ENCODE measurements around the gene TMEM150A.

TMEM150A gene

GRCh38 chr2:85549095-85549494 lies 53.4 kb downstream of the TMEM150A start:
- peaks cover 76% of the 10 kb centered on the region for H3K36me3 ChIP-seq (ENCODE audit: control insufficient read depth, insufficient read depth, low read length)
- no peak overlapping the region for H3K27ac ChIP-seq (ENCODE audit: low read depth, low read length)
- H3K4me3 ChIP-seq (ENCODE audit: low read depth, low read length) = no peak overlapping the region
- no peaks in the 10 kb centered on the region for H3K27me3 ChIP-seq (ENCODE audit: control insufficient read depth, insufficient read depth, low read length)
- no peak overlapping the region for H3K9ac ChIP-seq (ENCODE audit: low read length)
- H3K9me3 ChIP-seq (ENCODE audit: control insufficient read depth, insufficient read depth, low read depth, low read length) = no peaks in the 10 kb centered on the region
- no peaks in the 10 kb centered on the region; the same call in 1 of the 2 replicates for H3K4me1 ChIP-seq (ENCODE audit: control insufficient read depth, insufficient read depth, low read length)

- Histone ChIP-seq H3K36me3 (ENCODE audit: control insufficient read depth, insufficient read depth, low read length) (peaks cover 77% of the 10 kb centered on the region), H3K4me1 (ENCODE audit: control insufficient read depth, insufficient read depth, low read length) (no peaks in the 10 kb centered on the region; the same call in 1 of the 2 replicates)
Measured at GRCh38 chr2:85548608-85548900, 53.9 kb downstream of the TMEM150A start.

More at GRCh38 chr2:85548608-85548900, 53.9 kb downstream of the TMEM150A start:
- Histone ChIP-seq H3K27ac (ENCODE audit: low read depth, low read length) (no peak overlapping the region), H3K9me3 (ENCODE audit: control insufficient read depth, insufficient read depth, low read depth, low read length) (no peaks in the 10 kb centered on the region), H3K4me3 (ENCODE audit: low read depth, low read length) (no peak overlapping the region), H3K27me3 (ENCODE audit: control insufficient read depth, insufficient read depth, low read length) (no peaks in the 10 kb centered on the region), H3K9ac (ENCODE audit: low read length) (no peak overlapping the region)

Measured in HUES6 (cell line).